D721Med (cell line): ENCODE data around the gene C1orf210.

Experiments used
- DNase-seq: peaks from one replicate; pipeline ENCODE4 v3.0.0; 2011; ENCODE audit warnings: low spot score; ENCODE audit not compliant: insufficient read length
- FAIRE-seq: peaks from 2 replicates; lab custom pipeline; 2011; peaks lifted over from hg19 to GRCh38; lab: Jason Lieb, UNC
- TF ChIP-seq, protein P1 (sequence below): IDR thresholded peaks from 2 replicates; pipeline ENCODE4 v1.5.1; 2012; ENCODE audit warnings: mild to moderate bottlenecking, control low read depth; ENCODE audit not compliant: insufficient read depth; ENCODE audit errors: missing control alignments

Gene C1orf210

GRCh38 chr1:43279666-43280065 is 5.7 kb downstream of the C1orf210 start:
- DNase-seq (no peak), FAIRE-seq (no peak)
- TF ChIP-seq, protein P1, sequence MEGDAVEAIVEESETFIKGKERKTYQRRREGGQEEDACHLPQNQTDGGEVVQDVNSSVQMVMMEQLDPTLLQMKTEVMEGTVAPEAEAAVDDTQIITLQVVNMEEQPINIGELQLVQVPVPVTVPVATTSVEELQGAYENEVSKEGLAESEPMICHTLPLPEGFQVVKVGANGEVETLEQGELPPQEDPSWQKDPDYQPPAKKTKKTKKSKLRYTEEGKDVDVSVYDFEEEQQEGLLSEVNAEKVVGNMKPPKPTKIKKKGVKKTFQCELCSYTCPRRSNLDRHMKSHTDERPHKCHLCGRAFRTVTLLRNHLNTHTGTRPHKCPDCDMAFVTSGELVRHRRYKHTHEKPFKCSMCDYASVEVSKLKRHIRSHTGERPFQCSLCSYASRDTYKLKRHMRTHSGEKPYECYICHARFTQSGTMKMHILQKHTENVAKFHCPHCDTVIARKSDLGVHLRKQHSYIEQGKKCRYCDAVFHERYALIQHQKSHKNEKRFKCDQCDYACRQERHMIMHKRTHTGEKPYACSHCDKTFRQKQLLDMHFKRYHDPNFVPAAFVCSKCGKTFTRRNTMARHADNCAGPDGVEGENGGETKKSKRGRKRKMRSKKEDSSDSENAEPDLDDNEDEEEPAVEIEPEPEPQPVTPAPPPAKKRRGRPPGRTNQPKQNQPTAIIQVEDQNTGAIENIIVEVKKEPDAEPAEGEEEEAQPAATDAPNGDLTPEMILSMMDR, result no peak

DNA sequence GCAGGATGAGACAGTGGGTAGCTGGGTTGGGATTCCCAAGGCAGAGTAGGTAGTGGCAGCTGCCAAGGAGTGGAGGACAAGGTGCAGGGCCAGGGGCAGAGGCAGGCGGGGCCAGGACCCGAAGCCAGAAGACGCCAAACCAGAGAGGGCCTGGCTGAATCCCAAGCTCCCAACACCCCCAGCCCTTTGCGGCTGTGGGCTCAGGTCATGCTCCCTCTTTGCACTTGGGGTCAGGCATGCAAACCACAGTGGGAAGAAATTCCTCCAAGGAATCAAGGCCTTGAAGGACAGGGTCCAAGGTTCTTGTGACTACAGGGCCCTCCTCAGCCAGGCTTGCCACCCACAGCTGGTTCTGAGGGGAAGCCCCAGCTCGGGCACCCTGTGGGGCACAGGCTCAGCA is 6.2 kb downstream of the C1orf210 start:
- DNase-seq (no peak), FAIRE-seq (no peak)
- TF ChIP-seq, protein P1, result no peak

DNA sequence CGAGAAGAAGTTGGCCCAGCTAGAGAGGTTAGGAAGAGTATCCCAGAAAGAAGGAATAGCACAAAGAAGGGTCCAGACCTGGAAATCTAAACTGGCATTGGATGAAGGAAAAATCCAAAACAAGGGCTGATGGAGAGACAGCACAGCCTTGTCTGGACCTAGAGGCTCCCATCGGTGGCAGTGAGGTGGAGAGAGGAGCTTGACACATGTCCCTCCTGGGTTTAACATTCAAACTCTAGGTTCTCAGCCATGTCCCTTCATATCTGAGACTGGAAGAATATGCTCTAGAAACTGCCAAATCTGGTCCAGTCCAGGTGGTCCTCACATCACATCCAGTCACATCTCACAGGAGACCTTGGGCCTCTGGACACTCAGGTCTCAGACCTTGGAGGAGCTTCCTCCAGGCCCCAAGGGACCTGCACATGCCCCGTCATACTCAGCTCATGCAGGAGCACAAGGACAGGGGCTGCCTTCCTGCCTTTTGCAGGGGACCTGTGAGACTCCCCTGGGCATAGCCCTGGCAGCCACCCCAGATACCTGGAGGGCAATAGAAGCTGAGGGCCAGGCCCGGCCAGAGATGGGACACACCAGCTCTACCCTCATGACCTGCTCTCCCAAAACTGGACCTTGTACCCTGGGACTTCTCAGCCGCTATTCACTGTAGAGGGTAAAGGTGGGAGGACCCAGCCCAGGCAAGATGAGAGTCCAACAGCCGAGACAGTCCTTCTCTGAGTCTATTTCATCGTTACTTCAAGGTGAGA is 8.1 kb downstream of the C1orf210 start:
- FAIRE-seq (no peak), DNase-seq (no peak)
- TF ChIP-seq, protein P1, result no peak

GRCh38 chr1:43276673-43277072 is 8.7 kb downstream of the C1orf210 start:
- no peak for FAIRE-seq
- TF ChIP-seq, protein P1, result no peak
- DNase-seq, result no peak

GRCh38 chr1:43275826-43276620 is 9.4 kb downstream of the C1orf210 start:
- TF ChIP-seq, protein P1, result no peak
- DNase-seq, result peak; percentile 1
- no peak for FAIRE-seq

GRCh38 chr1:43274804-43275180 is 10.6 kb downstream of the C1orf210 start:
- no peak for FAIRE-seq
- TF ChIP-seq, protein P1, result no peak
- DNase-seq, result peak; percentile 3
